GM12878 (cell line): ENCODE results near the gene ERVFRD-1. TPM values are rescaled to one million over a fixed set of nuclear protein-coding genes. Genes with fewer than 3 reads are reported as not detected.

Experiments
- ATAC-seq: fragments of 200-7000 bp; cut with Tn5 transposase; 3 replicates; pipeline ENCODE4 v1.9.1; 2020; ENCODE audit warnings: mild to moderate bottlenecking, moderate library complexity
- BruUV-seq: library from RNA; stranded (reverse); fragments of 400-500 nt; replicated peaks from 2 replicates; lab custom pipeline; 2021; lab: Mats Ljungman, UMichigan
- CTCF ChIA-PET: fragments of 300-600 bp; sonication (Branson Sonifier 250); formaldehyde crosslinking; extraction: SDS; loops from one replicate; lab custom pipeline; 2021; ENCODE audit warnings: inconsistent platforms; lab: Yijun Ruan, JAX
- POLR2A ChIA-PET: fragments of 350-600 bp; formaldehyde crosslinking; extraction: SDS; loops from one replicate; lab custom pipeline; 2021; ENCODE audit warnings: inconsistent platforms; lab: Charles Lee
- RAD21 ChIA-PET: fragments of 300-600 bp; sonication (Branson Sonifier 250); formaldehyde crosslinking; loops from one replicate; lab custom pipeline; 2023; ENCODE audit warnings: antibody characterized with exemption; ENCODE audit not compliant: unreplicated experiment; lab: Charles Lee
- SMC1A ChIA-PET: fragments of 300-600 bp; sonication (Branson Sonifier 250); formaldehyde crosslinking; loops from one replicate; lab custom pipeline; 2023; ENCODE audit not compliant: unreplicated experiment, uncharacterized antibody; lab: Charles Lee
- DNase-seq: peaks from one replicate; pipeline ENCODE4 v3.0.0-alpha.2; 2011; ENCODE audit warnings: low read depth, low spot score
- FAIRE-seq: peaks from 3 replicates; lab custom pipeline; 2011; peaks lifted over from hg19 to GRCh38; lab: Jason Lieb, UNC
- H2AFZ ChIP-seq: 2 replicates; pipeline ENCODE4 v1.6.0; 2011; ENCODE audit warnings: low read depth, low read length, control low read depth; ENCODE audit not compliant: control insufficient read depth
- H3K27ac ChIP-seq: 2 replicates; pipeline ENCODE4 v1.5.1; 2011; ENCODE audit warnings: control low read depth; ENCODE audit not compliant: control insufficient read depth, insufficient read depth
- H3K27me3 ChIP-seq, 2 experiments: replicated peaks in 1 of 2; 2 replicates each; pipeline versions ENCODE4 v1.6.0 to v1.6.1; 2011; ENCODE audit warnings: low read length in 1 of 2; ENCODE audit not compliant: control insufficient read depth in 2 of 2, insufficient read depth in 2 of 2
- H3K36me3 ChIP-seq, 2 experiments: 2 replicates each; pipeline ENCODE4 v1.5.1; 2011; ENCODE audit warnings: low read length in 1 of 2; ENCODE audit not compliant: control insufficient read depth in 2 of 2, insufficient read depth in 2 of 2
- H3K4me1 ChIP-seq: 2 replicates; pipeline ENCODE4 v1.6.1; 2011; ENCODE audit warnings: mild to moderate bottlenecking, low read length, moderate library complexity, mixed read lengths; ENCODE audit not compliant: control insufficient read depth, insufficient read depth
- H3K4me2 ChIP-seq: 2 replicates; pipeline ENCODE4 v1.6.0; 2011; ENCODE audit warnings: control low read depth; ENCODE audit not compliant: control insufficient read depth, insufficient read depth
- H3K4me3 ChIP-seq: fragments of 200-600 bp; sonication (generic); 2 replicates; pipeline ENCODE4 v1.5.1; 2016
- H3K79me2 ChIP-seq: 2 replicates; pipeline ENCODE4 v1.6.0; 2011; ENCODE audit warnings: low read length; ENCODE audit not compliant: control insufficient read depth, insufficient read depth
- H3K9ac ChIP-seq: 2 replicates; pipeline ENCODE4 v1.8.0; 2011; ENCODE audit warnings: low read length, control low read depth, mixed read lengths; ENCODE audit not compliant: control insufficient read depth, insufficient read depth
- H3K9me3 ChIP-seq: replicated peaks from 3 replicates; pipeline ENCODE4 v1.5.1; 2011; ENCODE audit warnings: mild to moderate bottlenecking, low read length; ENCODE audit not compliant: control insufficient read depth, insufficient read depth
- H4K20me1 ChIP-seq: 2 replicates; pipeline ENCODE4 v1.6.0; 2011; ENCODE audit not compliant: control insufficient read depth, insufficient read depth
- ATF7 ChIP-seq: fragments of 450-650 bp; IDR thresholded peaks from 2 replicates; pipeline ENCODE4 v1.6.1; 2016; ENCODE audit warnings: low read depth, mild to moderate bottlenecking
- BCLAF1 ChIP-seq: fragments of 450-650 bp; IDR thresholded peaks from 2 replicates; pipeline ENCODE4 v1.6.1; 2017; ENCODE audit warnings: antibody characterized with exemption, mild to moderate bottlenecking, moderate library complexity
- BRCA1 ChIP-seq: IDR thresholded peaks from 2 replicates; pipeline ENCODE4 v1.6.1; 2011; ENCODE audit warnings: low read depth, low read length, improper control_type of control experiment
- EED ChIP-seq: sonication (generic); IDR thresholded peaks from 2 replicates; pipeline ENCODE4 v1.6.1; 2016; ENCODE audit warnings: antibody characterized with exemption, low read depth
- IKZF2 ChIP-seq, 2 experiments: fragments of 450-650 bp; IDR thresholded peaks; 2 replicates each; pipeline ENCODE4 v1.6.1; 2017; ENCODE audit warnings: mild to moderate bottlenecking in 2 of 2, moderate library complexity in 2 of 2
- IRF5 ChIP-seq: fragments of 450-650 bp; IDR thresholded peaks from 2 replicates; pipeline ENCODE4 v1.6.1; 2017; ENCODE audit warnings: borderline replicate concordance
- MEF2B ChIP-seq: fragments of 450-650 bp; IDR thresholded peaks from 2 replicates; pipeline ENCODE4 v1.6.1; 2018; ENCODE audit warnings: mild to moderate bottlenecking, moderate library complexity; ENCODE audit not compliant: partially characterized antibody, poor library complexity, severe bottlenecking
- MTA2 ChIP-seq: fragments of 450-650 bp; IDR thresholded peaks from 2 replicates; pipeline ENCODE4 v1.6.1; 2016; ENCODE audit warnings: low read depth, mild to moderate bottlenecking, moderate library complexity
- MTA3 ChIP-seq: IDR thresholded peaks from 2 replicates; pipeline ENCODE4 v1.6.1; 2012; ENCODE audit warnings: low read length, inconsistent platforms, borderline replicate concordance
- NBN ChIP-seq: fragments of 450-650 bp; IDR thresholded peaks from 2 replicates; pipeline ENCODE4 v1.6.1; 2016
- NR2C1 ChIP-seq: fragments of 450-650 bp; IDR thresholded peaks from 2 replicates; pipeline ENCODE4 v1.6.1; 2017; ENCODE audit warnings: antibody characterized with exemption, mild to moderate bottlenecking, moderate library complexity
- PML ChIP-seq: IDR thresholded peaks from 2 replicates; pipeline ENCODE4 v1.6.1; 2012; ENCODE audit warnings: low read length, inconsistent platforms
- POLR2A ChIP-seq: IDR thresholded peaks from 2 replicates; pipeline ENCODE4 v1.6.1; 2011; ENCODE audit warnings: low read depth, mild to moderate bottlenecking, low read length
- SMC3 ChIP-seq: IDR thresholded peaks from 2 replicates; pipeline ENCODE4 v1.6.1; 2011; ENCODE audit warnings: low read length, improper control_type of control experiment, borderline replicate concordance
- STAT1 ChIP-seq: fragments of 450-650 bp; conservative IDR thresholded peaks from 2 replicates; pipeline ENCODE4 v1.6.1; 2014; ENCODE audit warnings: antibody characterized with exemption, mild to moderate bottlenecking
- SUZ12 ChIP-seq: fragments of 200-600 bp; sonication (generic); IDR thresholded peaks from one replicate; pipeline ENCODE4 v1.6.1; 2018; ENCODE audit warnings: antibody characterized with exemption, mild to moderate bottlenecking; ENCODE audit not compliant: unreplicated experiment
- WRNIP1 ChIP-seq: IDR thresholded peaks from 2 replicates; pipeline ENCODE4 v1.6.1; 2011; ENCODE audit warnings: low read depth, low read length, improper control_type of control experiment, borderline replicate concordance
- ZZZ3 ChIP-seq: IDR thresholded peaks from 2 replicates; pipeline ENCODE4 v1.6.1; 2011; ENCODE audit warnings: low read depth; ENCODE audit not compliant: control insufficient read depth, insufficient read length
- WGBS: methylation state at CpG from one replicate; pipeline ENCODE4 v1.1.6; 2016; ENCODE audit warnings: low lambda C conversion rate; ENCODE audit not compliant: insufficient replicate concordance, insufficient coverage; ENCODE audit errors: missing lambda C conversion rate; 5-methylcytosine and 5-hydroxymethylcytosine counted together
- in situ Hi-C: fragments of 300-500 bp; cut with MboI; formaldehyde crosslinking; loops from 9 replicates; pipeline ENCODE4 v1.14.3; 2018; ENCODE audit warnings: mixed read lengths
- intact Hi-C: fragments of 100-400 bp; cut with micrococcal nuclease; formaldehyde crosslinking; loops from one replicate; pipeline ENCODE4 v1.14.2; 2022; ENCODE audit not compliant: unreplicated experiment
- polyA plus RNA-seq, 11 experiments: library from polyadenylated mRNA; depleted of rRNA in 4 of 11; unstranded in 6 of 11; stranded (reverse) in 5 of 11; fragments of >200 nt; fragmentation: Nextera tagmentation in 4 of 11; fragmentation: Illumina TruSeq in 1 of 11; extraction: Ambion mirVana in 4 of 11; extraction: Trizol in 1 of 11; gene quantifications; 1 replicate in 1 of 11; 2 replicates in 10 of 11; pipeline versions ENCODE4 v1.2.1 to v1.2.3, GENCODE V29; 2011 to 2016; ENCODE audit warnings: inconsistent platforms in 2 of 11, missing spikeins in 2 of 11, low read depth in 1 of 11
- total RNA-seq, 4 experiments: library from RNA; depleted of rRNA in 3 of 4; stranded (reverse); fragments of >200 nt in 3 of 4; fragmentation: Illumina TruSeq in 1 of 4; extraction: Trizol in 1 of 4; gene quantifications; 2 replicates each; pipeline versions ENCODE4 v1.2.1 to v1.2.3, GENCODE V29; 2013 to 2021
- TF ChIP-seq, protein P1 (sequence below): fragments of 450-650 bp; IDR thresholded peaks from 2 replicates; pipeline ENCODE4 v1.6.1; 2016; ENCODE audit warnings: mild to moderate bottlenecking, moderate library complexity, borderline replicate concordance

ERVFRD-1 gene
- total and polyA plus RNA-seq, 10 of the 15 experiments (the other 5 are each of a cell fraction or from before 2014, with no cell fraction given) = 0.03 to 0.11 (median 0.07) TPM; not detected in 7

GRCh38 chr6:11067348-11067747 lies 44.2 kb downstream of the ERVFRD-1 start:
- BruUV-seq = no TSS peak

More at GRCh38 chr6:11067348-11067747, 44.2 kb downstream of the ERVFRD-1 start:
- H3K27ac ChIP-seq = no peak overlapping the region
- no peaks in the 10 kb centered on the region for H3K9me3 ChIP-seq
- SMC1A ChIA-PET = interaction anchor here (0.7 to 4.9 kb wide), 9 partner anchors 8 to 428 kb away, joined by 3 to 36 read pairs (median 4); no protein-coding TSS in a partner anchor
- in situ Hi-C loops = loop anchor here (5.0 to 10.0 kb wide), 2 partner anchors 110 to 593 kb away; no protein-coding TSS in a partner anchor
- no peak overlapping the region for H2AFZ ChIP-seq
- no peaks in the 10 kb centered on the region for H4K20me1 ChIP-seq
- no peak for FAIRE-seq
- no peaks in the 10 kb centered on the region for H3K36me3 ChIP-seq
- H3K4me3 ChIP-seq = no peak overlapping the region
- DNase-seq = no peak
- WGBS = 50% methylated on average over 2 of the region's 2 CpGs
- H3K4me1 ChIP-seq = no peaks in the 10 kb centered on the region
- H3K27me3 ChIP-seq = no peaks in the 10 kb centered on the region
- no peak for TF ChIP-seq PML
- no peak for TF ChIP-seq MTA3
- TF ChIP-seq MTA2 = no peak
- no peak for TF ChIP-seq POLR2A
- TF ChIP-seq BRCA1 = no peak
- no peak for TF ChIP-seq SMC3
- TF ChIP-seq NBN = no peak
- TF ChIP-seq ZZZ3 = no peak
- no peak for TF ChIP-seq STAT1
- TF ChIP-seq, protein P1, sequence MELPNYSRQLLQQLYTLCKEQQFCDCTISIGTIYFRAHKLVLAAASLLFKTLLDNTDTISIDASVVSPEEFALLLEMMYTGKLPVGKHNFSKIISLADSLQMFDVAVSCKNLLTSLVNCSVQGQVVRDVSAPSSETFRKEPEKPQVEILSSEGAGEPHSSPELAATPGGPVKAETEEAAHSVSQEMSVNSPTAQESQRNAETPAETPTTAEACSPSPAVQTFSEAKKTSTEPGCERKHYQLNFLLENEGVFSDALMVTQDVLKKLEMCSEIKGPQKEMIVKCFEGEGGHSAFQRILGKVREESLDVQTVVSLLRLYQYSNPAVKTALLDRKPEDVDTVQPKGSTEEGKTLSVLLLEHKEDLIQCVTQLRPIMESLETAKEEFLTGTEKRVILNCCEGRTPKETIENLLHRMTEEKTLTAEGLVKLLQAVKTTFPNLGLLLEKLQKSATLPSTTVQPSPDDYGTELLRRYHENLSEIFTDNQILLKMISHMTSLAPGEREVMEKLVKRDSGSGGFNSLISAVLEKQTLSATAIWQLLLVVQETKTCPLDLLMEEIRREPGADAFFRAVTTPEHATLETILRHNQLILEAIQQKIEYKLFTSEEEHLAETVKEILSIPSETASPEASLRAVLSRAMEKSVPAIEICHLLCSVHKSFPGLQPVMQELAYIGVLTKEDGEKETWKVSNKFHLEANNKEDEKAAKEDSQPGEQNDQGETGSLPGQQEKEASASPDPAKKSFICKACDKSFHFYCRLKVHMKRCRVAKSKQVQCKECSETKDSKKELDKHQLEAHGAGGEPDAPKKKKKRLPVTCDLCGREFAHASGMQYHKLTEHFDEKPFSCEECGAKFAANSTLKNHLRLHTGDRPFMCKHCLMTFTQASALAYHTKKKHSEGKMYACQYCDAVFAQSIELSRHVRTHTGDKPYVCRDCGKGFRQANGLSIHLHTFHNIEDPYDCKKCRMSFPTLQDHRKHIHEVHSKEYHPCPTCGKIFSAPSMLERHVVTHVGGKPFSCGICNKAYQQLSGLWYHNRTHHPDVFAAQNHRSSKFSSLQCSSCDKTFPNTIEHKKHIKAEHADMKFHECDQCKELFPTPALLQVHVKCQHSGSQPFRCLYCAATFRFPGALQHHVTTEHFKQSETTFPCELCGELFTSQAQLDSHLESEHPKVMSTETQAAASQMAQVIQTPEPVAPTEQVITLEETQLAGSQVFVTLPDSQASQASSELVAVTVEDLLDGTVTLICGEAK = no peak
- TF ChIP-seq NR2C1 = no peak
- no peak for TF ChIP-seq IRF5
- TF ChIP-seq ATF7 = no peak
- TF ChIP-seq SUZ12 = no peak
- TF ChIP-seq IKZF2 (IDR thresholded peaks at IDR 0.05) = no peak
- TF ChIP-seq EED = no peak
- TF ChIP-seq WRNIP1 = no peak
- no peak for TF ChIP-seq BCLAF1
- no peak for TF ChIP-seq MEF2B
- TF ChIP-seq, all 136 proteins: peak for 0
- no peak for ATAC-seq
- POLR2A ChIA-PET = no interaction called here
- Histone ChIP-seq H3K9ac (no peak overlapping the region), H3K79me2 (no peaks in the 10 kb centered on the region), H3K4me2 (no peak overlapping the region)
- CTCF ChIA-PET = interaction anchor here (0.6 to 3.4 kb wide), 10 partner anchors 77 to 588 kb away, joined by 3 to 30 read pairs (median 4); no protein-coding TSS in a partner anchor
- RAD21 ChIA-PET = interaction anchor here (1.0 to 5.6 kb wide), 4 partner anchors 113 to 589 kb away, joined by 3 to 28 read pairs (median 8); no protein-coding TSS in a partner anchor
- intact Hi-C loops = loop anchor here (5.0 kb wide), 1 partner anchor 590 kb away; no protein-coding TSS in a partner anchor
